ENCODE results near the gene DCLK1. TPM values are rescaled to one million over a fixed set of nuclear protein-coding genes. Genes with fewer than 3 reads are reported as not detected.

Gene DCLK1
- total and polyA plus RNA-seq, 8 donors = 10.5 to 20.5 (median 12.8) TPM

DNA sequence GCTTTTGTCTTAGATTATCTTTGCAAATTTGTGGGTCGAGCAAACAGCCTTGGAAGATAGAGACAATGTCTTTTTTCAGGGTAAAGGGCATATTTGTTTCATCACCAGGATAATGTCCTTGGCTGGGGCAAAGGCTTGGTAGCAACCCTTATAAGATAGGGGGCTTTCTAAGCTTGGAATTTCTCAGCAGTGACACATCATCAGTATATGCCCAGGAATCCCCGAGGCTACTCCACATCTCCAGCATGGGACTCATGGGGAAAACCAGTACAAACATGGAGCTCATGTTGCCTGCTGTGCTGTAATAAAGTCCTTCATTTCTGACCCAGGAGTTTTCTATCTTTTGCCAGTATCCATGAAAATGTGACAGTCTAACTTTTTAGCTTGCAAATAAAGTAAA lies 77.1 kb downstream of the DCLK1 start:
- ATAC-seq = no peak
- Histone ChIP-seq H3K27me3 (no peaks in the 10 kb centered on the region), H3K9me3 (no peaks in the 10 kb centered on the region), H3K4me1 (no peaks in the 10 kb centered on the region), H3K36me3 (no peaks in the 10 kb centered on the region), H3K27ac (no peak overlapping the region), H3K4me3 (no peak overlapping the region)
- no peak for TF ChIP-seq CTCF (IDR thresholded peaks at IDR 0.05)
- no peak for DNase-seq
- intact Hi-C loops (cut with DNase I) = no loop called here

DNA sequence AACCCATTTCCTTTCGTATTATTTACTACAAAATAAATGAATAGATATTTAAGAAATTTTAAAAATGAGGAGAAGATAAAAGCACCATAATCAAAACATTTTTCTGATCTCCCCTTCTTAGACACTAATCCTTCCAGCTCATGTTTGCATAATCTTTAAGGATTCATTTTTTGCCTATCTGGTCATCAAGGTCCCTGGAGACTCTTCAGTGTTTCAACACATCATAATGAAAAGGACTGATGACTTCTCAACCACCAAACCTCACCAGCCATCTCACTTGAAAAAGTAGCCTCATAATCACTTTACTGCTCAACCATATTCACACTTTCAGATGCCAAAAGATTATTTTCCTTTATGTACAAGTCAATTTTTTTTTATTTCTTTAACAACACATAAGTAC lies 80.1 kb downstream of the DCLK1 start:
- no peak overlapping the region for H3K27ac ChIP-seq
- intact Hi-C loops (cut with DNase I) = no loop called here
- H3K9me3 ChIP-seq = no peaks in the 10 kb centered on the region
- no peak for ATAC-seq
- no peak for DNase-seq
- no peaks in the 10 kb centered on the region for H3K27me3 ChIP-seq
- H3K4me3 ChIP-seq = no peak overlapping the region
- no peak for TF ChIP-seq CTCF (IDR thresholded peaks at IDR 0.05)
- H3K36me3 ChIP-seq = no peaks in the 10 kb centered on the region
- H3K4me1 ChIP-seq = no peaks in the 10 kb centered on the region

DNA sequence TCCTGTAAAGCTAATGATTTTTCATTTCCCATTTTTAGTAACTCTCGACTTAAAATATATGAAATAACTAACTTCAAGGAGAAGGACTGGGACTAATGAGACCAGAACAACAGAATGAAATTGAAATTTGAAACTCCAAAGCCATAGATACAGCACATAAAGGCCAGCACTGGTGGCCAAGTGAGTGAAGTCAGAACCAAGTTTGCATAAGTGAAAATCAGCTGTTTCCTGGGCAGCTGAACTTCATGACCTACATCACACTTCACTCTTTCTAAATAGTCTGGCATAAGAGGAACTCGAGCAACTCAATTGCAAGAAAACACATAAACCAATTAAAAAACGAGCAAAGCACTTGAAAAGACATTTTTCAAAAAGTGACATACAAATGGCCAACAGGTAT lies 84.5 kb downstream of the DCLK1 start:
- no peak overlapping the region for H3K4me3 ChIP-seq
- H3K9me3 ChIP-seq = no peaks in the 10 kb centered on the region
- H3K4me1 ChIP-seq = no peaks in the 10 kb centered on the region
- no peak for TF ChIP-seq CTCF (IDR thresholded peaks at IDR 0.05)
- no peak for ATAC-seq
- no peaks in the 10 kb centered on the region for H3K36me3 ChIP-seq
- H3K27me3 ChIP-seq = no peaks in the 10 kb centered on the region
- intact Hi-C loops (cut with DNase I) = no loop called here
- H3K27ac ChIP-seq = no peak overlapping the region
- no peak for DNase-seq

DNA sequence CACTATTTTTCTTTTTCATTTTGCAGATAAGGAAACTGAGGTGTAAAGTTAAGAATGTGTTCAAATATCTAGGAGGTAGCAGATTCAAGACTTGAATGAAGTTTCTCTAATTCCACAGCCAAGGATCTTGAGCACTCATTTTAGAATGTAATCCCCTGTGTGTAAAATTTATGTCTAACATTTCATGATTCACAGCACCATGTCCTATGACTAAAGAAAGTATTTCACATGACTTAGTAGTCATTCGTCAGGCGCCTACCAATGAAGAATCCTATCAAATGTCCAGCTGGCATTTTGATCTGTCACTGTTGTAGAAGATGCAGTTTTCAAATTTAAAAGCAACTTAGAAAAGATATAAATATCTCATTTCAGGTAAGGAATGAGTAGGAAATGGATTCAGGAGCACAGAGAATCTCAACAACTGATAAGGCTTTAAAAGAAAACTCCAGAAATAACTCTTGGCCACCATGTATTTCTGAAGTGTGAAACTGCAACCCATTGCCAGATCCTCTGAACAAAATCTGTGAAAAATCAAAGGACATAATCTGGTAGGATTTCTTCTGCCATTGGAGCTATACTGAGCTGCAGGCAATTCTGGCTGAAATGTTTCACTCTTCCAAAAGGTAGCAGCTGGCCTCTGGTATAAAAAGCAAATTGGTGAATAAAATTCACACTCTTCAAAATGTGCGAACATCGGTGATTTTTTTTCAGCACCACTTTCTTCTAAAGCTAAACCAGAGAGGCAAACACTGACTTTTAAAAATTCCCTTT lies 92.2 kb downstream of the DCLK1 start:
- TF ChIP-seq CTCF (IDR thresholded peaks at IDR 0.05) = no peak
- no peak overlapping the region for H3K27ac ChIP-seq
- ATAC-seq (no peak), DNase-seq (no peak)
- no peaks in the 10 kb centered on the region for H3K4me1 ChIP-seq
- no peaks in the 10 kb centered on the region for H3K27me3 ChIP-seq
- no peaks in the 10 kb centered on the region for H3K36me3 ChIP-seq
- H3K9me3 ChIP-seq = no peaks in the 10 kb centered on the region
- no peak overlapping the region for H3K4me3 ChIP-seq
- intact Hi-C loops (cut with DNase I) = no loop called here

DNA sequence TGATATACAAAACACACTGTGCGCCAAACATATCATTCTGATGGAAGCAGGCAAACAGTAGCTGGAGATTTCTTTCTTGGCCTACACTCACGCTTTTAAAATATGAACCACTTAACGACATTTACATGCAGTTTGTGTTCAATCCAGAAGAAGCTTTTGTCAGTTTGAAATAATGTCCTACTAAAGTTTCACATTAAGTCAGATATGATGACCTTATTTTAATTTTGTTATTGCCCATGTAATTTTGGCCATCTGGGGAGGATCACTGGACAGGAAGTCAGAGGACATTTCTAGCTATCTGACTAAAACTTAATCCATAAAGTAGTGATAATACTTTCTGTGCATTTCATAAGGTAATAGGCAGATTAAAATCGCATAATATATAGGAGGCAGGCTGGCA lies 98.1 kb downstream of the DCLK1 start:
- Histone ChIP-seq H3K4me1 (no peaks in the 10 kb centered on the region), H3K27me3 (no peaks in the 10 kb centered on the region), H3K27ac (no peak overlapping the region), H3K9me3 (peaks cover 0 to 2% of the 10 kb centered on the region in 2 donors), H3K4me3 (no peak overlapping the region), H3K36me3 (no peaks in the 10 kb centered on the region)
- intact Hi-C loops (cut with DNase I) = no loop called here
- no peak for TF ChIP-seq CTCF (IDR thresholded peaks at IDR 0.05)
- DNase-seq (no peak), ATAC-seq (no peak)

Measured in left lung (tissue), 10 donors.